Endothelial cell of umbilical vein (primary cell): Measurements from ENCODE around the gene SORL1. TPM values are rescaled to one million over a fixed set of nuclear protein-coding genes. Genes with fewer than 3 reads are reported as not detected.

Experiments
- BruUV-seq: library from RNA; stranded (reverse); fragments of 400-500 nt; replicated peaks from 2 replicates; lab custom pipeline; 2021; lab: Mats Ljungman, UMichigan
- CTCF ChIA-PET: fragments of 300-600, 350-600 bp; sonication (Branson Sonifier 250); formaldehyde crosslinking; loops from one replicate; lab custom pipeline; 2021; ENCODE audit warnings: antibody characterized with exemption, inconsistent platforms; lab: Charles Lee
- POLR2A ChIA-PET: fragments of 300-600, 350-600 bp; sonication (Branson Sonifier 250); formaldehyde crosslinking; loops from one replicate; lab custom pipeline; 2021; ENCODE audit warnings: antibody characterized with exemption, inconsistent platforms; lab: Charles Lee
- DNase-seq: peaks from one replicate; pipeline ENCODE4 v3.0.0-alpha.2; 2011; ENCODE audit warnings: low read depth, low spot score
- FAIRE-seq: peaks from 2 replicates; lab custom pipeline; 2011; peaks lifted over from hg19 to GRCh38; lab: Jason Lieb, UNC
- H2AFZ ChIP-seq: 2 replicates; pipeline ENCODE4 v1.6.0; 2012; ENCODE audit warnings: low read depth, low read length, control low read depth, inconsistent platforms
- H3K27ac ChIP-seq: 2 replicates; pipeline ENCODE4 v1.5.1; 2011; ENCODE audit warnings: low read depth, mild to moderate bottlenecking, control low read depth, low read length, moderate library complexity; ENCODE audit not compliant: insufficient read depth
- H3K27me3 ChIP-seq, 2 experiments: 2 replicates each; pipeline versions ENCODE4 v1.6.0 to v1.6.1; 2011; ENCODE audit warnings: low read length in 2 of 2, mixed read lengths in 1 of 2; ENCODE audit not compliant: control insufficient read depth in 2 of 2, insufficient read depth in 2 of 2
- H3K36me3 ChIP-seq, 2 experiments: 2 replicates in 1 of 2; 3 replicates in 1 of 2; pipeline ENCODE4 v1.5.1; 2011; ENCODE audit warnings: low read length in 2 of 2, mild to moderate bottlenecking in 1 of 2, moderate library complexity in 1 of 2; ENCODE audit not compliant: control insufficient read depth in 2 of 2, insufficient read depth in 2 of 2; ENCODE audit errors: extremely low read depth in 1 of 2
- H3K4me1 ChIP-seq: 3 replicates; pipeline ENCODE4 v1.5.1; 2011; ENCODE audit warnings: mild to moderate bottlenecking, low read length; ENCODE audit not compliant: control insufficient read depth, insufficient read depth; ENCODE audit errors: extremely low read depth
- H3K4me2 ChIP-seq: 2 replicates; pipeline ENCODE4 v1.6.1; 2011; ENCODE audit warnings: low read length, control low read depth, mixed read lengths; ENCODE audit not compliant: insufficient read depth
- H3K4me3 ChIP-seq, 3 experiments: fragments of 200-600 bp in 1 of 3; sonication (generic), shearing (Covaris generic) in 1 of 3; replicated peaks in 1 of 3; 2 replicates each; pipeline ENCODE4 v1.5.1; 2011 to 2016; ENCODE audit warnings: control low read depth in 3 of 3, low read length in 3 of 3, mild to moderate bottlenecking in 2 of 3, inconsistent platforms in 1 of 3, low read depth in 1 of 3, moderate library complexity in 1 of 3; ENCODE audit not compliant: insufficient read depth in 1 of 3
- H3K79me2 ChIP-seq: 2 replicates; pipeline ENCODE4 v1.6.0; 2012; ENCODE audit warnings: low read length, inconsistent platforms; ENCODE audit not compliant: control insufficient read depth, insufficient read depth
- H3K9ac ChIP-seq: replicated peaks from 2 replicates; pipeline ENCODE3; 2011; ENCODE audit warnings: low read length, control low read depth; ENCODE audit not compliant: insufficient read depth; ENCODE audit errors: extremely low read depth
- H3K9me1 ChIP-seq: replicated peaks from 3 replicates; pipeline ENCODE4 v1.6.0; 2011; ENCODE audit warnings: mild to moderate bottlenecking, low read length; ENCODE audit not compliant: control insufficient read depth, insufficient read depth; ENCODE audit errors: extremely low read depth
- H3K9me3 ChIP-seq: replicated peaks from 2 replicates; pipeline ENCODE4 v1.5.1; 2012; ENCODE audit warnings: low read length, inconsistent platforms; ENCODE audit not compliant: control insufficient read depth, insufficient read depth
- H4K20me1 ChIP-seq: replicated peaks from 2 replicates; pipeline ENCODE3; 2011; ENCODE audit warnings: mild to moderate bottlenecking, low read length; ENCODE audit not compliant: control insufficient read depth, insufficient read depth; ENCODE audit errors: extremely low read depth
- EZH2 ChIP-seq: IDR thresholded peaks from 2 replicates; pipeline ENCODE4 v1.6.1; 2012; ENCODE audit warnings: borderline replicate concordance, low read depth, mild to moderate bottlenecking, moderate library complexity, low read length, inconsistent platforms; ENCODE audit not compliant: severe bottlenecking
- FOS ChIP-seq: IDR thresholded peaks from 2 replicates; pipeline ENCODE4 v1.6.1; 2011; ENCODE audit warnings: mild to moderate bottlenecking, low read length, moderate library complexity, borderline replicate concordance; ENCODE audit not compliant: insufficient read depth
- GATA2 ChIP-seq: IDR thresholded peaks from 2 replicates; pipeline ENCODE4 v1.7.0; 2011; ENCODE audit warnings: low read depth, mild to moderate bottlenecking, moderate library complexity, mixed read lengths, low read length; ENCODE audit not compliant: insufficient read length, insufficient read depth
- JUN ChIP-seq: IDR thresholded peaks from 2 replicates; pipeline ENCODE4 v1.6.1; 2011; ENCODE audit warnings: borderline replicate concordance, low read depth; ENCODE audit not compliant: insufficient read length, insufficient read depth
- MYC ChIP-seq: IDR thresholded peaks from one replicate; pipeline ENCODE4 v1.6.1; 2011; ENCODE audit warnings: mild to moderate bottlenecking, low read depth, low read length
- POLR2A ChIP-seq: IDR thresholded peaks from 2 replicates; pipeline ENCODE4 v1.6.1; 2012; ENCODE audit warnings: low read depth, mild to moderate bottlenecking, control low read depth, low read length
- POLR2AphosphoS5 ChIP-seq: IDR thresholded peaks from 2 replicates; pipeline ENCODE4 v1.6.1; 2012; ENCODE audit warnings: low read depth, mild to moderate bottlenecking, control low read depth, low read length, moderate library complexity; ENCODE audit not compliant: insufficient read depth
- dilution Hi-C: fragments of 300-500 bp; cut with MboI; formaldehyde crosslinking; loops from one replicate; pipeline ENCODE4 v1.15.0; 2019; ENCODE audit warnings: low sequenced_read_pairs; ENCODE audit not compliant: extremely low pct_ligation_motif_present
- intact Hi-C: fragments of 100-400 bp; cut with micrococcal nuclease; formaldehyde crosslinking; loops from one replicate; pipeline ENCODE4 v1.10.0; 2022
- polyA plus RNA-seq, 4 experiments: library from polyadenylated mRNA; depleted of rRNA in 3 of 4; stranded (reverse) in 3 of 4; unstranded in 1 of 4; fragments of >200 nt; gene quantifications; 2 replicates each; pipeline versions ENCODE4 v1.2.1 to v1.2.3, GENCODE V29; 2011 to 2012; ENCODE audit warnings: missing spikeins in 1 of 4
- total RNA-seq: library from RNA; stranded (reverse); gene quantifications from 2 replicates; pipeline ENCODE4 v1.2.3, GENCODE V29; 2021
- TF ChIP-seq, protein P1 (sequence below), 2 donors: IDR thresholded peaks; 1 replicate in 1 of 2; 2 replicates in 1 of 2; pipeline ENCODE4 v1.5.1; 2011; ENCODE audit warnings: low read length in 2 of 2, mild to moderate bottlenecking in 2 of 2, moderate library complexity in 2 of 2, control low read depth in 1 of 2, inconsistent platforms in 1 of 2, low read depth in 1 of 2; ENCODE audit not compliant: insufficient read depth in 1 of 2; ENCODE audit errors: extremely low read depth in 1 of 2
- TF ChIP-seq, protein P2 (sequence below): IDR thresholded peaks from 2 replicates; pipeline ENCODE4 v1.6.1; 2011; ENCODE audit not compliant: insufficient read depth, insufficient read length

SORL1 gene
- total and polyA plus RNA-seq, 2 donors (not counting 3 experiments of a cell fraction or from before 2014, with no cell fraction given): 0.17 to 0.31 TPM

DNA sequence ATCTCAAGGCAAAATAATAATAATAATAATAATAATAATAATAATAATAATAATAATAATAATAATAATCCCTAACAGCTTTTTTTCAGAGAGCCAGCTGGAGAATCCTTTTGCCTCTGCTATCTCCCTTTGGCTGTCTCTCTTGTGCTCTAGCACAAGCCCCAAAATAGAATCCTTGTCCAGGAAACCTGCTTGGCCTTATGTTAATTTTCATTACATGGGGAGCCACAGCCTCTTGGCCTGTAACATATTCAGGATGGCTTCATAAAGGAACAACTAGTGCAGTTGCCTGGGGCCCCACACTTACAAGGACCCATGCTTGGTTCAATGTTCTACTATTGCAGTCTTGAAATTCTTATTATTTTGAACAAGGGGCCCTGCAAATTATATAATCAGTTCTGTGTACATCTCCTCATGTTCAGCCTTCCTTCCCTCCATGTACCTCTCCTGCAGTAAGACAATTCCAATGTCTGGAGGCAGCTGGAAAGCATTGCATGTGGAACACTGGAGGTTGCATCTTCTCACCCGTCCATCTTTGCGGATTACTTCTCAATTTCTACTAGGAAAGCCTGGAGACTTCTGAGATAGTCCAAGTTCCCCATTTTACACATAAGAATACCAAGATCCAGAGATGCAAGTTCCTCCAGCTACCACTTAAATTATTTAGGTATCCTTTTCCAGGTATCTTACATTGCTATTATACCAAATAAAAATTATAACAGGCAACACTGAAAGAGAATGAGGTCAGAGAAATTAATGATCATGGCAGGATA lies 37.8 kb upstream of the SORL1 start:
- H4K20me1 ChIP-seq: no peaks in the 10 kb centered on the region
- no peaks in the 10 kb centered on the region for H3K9me1 ChIP-seq
- FAIRE-seq: no peak
- H3K4me2 ChIP-seq: no peak overlapping the region
- H3K4me1 ChIP-seq: no peaks in the 10 kb centered on the region
- no peaks in the 10 kb centered on the region for H3K79me2 ChIP-seq
- TF ChIP-seq EZH2 (no peak), POLR2A (no peak), JUN (no peak), MYC (no peak), POLR2AphosphoS5 (no peak), GATA2 (no peak), FOS (no peak)
- TF ChIP-seq, protein P1, sequence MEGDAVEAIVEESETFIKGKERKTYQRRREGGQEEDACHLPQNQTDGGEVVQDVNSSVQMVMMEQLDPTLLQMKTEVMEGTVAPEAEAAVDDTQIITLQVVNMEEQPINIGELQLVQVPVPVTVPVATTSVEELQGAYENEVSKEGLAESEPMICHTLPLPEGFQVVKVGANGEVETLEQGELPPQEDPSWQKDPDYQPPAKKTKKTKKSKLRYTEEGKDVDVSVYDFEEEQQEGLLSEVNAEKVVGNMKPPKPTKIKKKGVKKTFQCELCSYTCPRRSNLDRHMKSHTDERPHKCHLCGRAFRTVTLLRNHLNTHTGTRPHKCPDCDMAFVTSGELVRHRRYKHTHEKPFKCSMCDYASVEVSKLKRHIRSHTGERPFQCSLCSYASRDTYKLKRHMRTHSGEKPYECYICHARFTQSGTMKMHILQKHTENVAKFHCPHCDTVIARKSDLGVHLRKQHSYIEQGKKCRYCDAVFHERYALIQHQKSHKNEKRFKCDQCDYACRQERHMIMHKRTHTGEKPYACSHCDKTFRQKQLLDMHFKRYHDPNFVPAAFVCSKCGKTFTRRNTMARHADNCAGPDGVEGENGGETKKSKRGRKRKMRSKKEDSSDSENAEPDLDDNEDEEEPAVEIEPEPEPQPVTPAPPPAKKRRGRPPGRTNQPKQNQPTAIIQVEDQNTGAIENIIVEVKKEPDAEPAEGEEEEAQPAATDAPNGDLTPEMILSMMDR (IDR thresholded peaks at IDR 0.05; ENCODE audit: extremely low read depth in 1 of 2, insufficient read depth in 1 of 2, low read depth in 1 of 2, low read length in 2 of 2): no peak
- TF ChIP-seq, protein P2, sequence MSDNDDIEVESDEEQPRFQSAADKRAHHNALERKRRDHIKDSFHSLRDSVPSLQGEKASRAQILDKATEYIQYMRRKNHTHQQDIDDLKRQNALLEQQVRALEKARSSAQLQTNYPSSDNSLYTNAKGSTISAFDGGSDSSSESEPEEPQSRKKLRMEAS: no peak
- H3K4me3 ChIP-seq: no peak overlapping the region
- ChIA-PET POLR2A (no interaction called here), CTCF (interaction anchor here (1.1 kb wide), 1 partner anchor 220 kb away, joined by 3 read pairs; no protein-coding TSS in a partner anchor)
- H3K9me3 ChIP-seq: no peaks in the 10 kb centered on the region
- no TSS peak for BruUV-seq
- intact Hi-C loops (no loop called here), dilution Hi-C loops (no loop called here)
- no peak for DNase-seq
- H3K27me3 ChIP-seq: no peaks in the 10 kb centered on the region
- no peak overlapping the region for H2AFZ ChIP-seq
- no peak overlapping the region for H3K27ac ChIP-seq
- H3K36me3 ChIP-seq: no peaks in the 10 kb centered on the region
- H3K9ac ChIP-seq: no peak overlapping the region
